Spinal cord (tissue), 10 donors: ENCODE data around the gene RAB17. TPM values are rescaled to one million over a fixed set of nuclear protein-coding genes. Genes with fewer than 3 reads are reported as not detected.

Experiments used
- DNase-seq, 6 donors: peaks; one replicate each; pipeline versions ENCODE4 v3.0.0 to v3.0.0-alpha.2; 2013 to 2015; ENCODE audit warnings: low spot score in 6 of 6, low read depth in 4 of 6
- H3K27ac ChIP-seq: one replicate; pipeline ENCODE4 v1.5.1; 2013; ENCODE audit warnings: low read depth, low read length, control low read depth
- H3K27me3 ChIP-seq: one replicate; pipeline ENCODE4 v1.6.1; 2013; ENCODE audit warnings: low read length; ENCODE audit not compliant: control insufficient read depth, insufficient read depth
- H3K36me3 ChIP-seq: one replicate; pipeline ENCODE4 v1.6.1; 2013; ENCODE audit warnings: low read length; ENCODE audit not compliant: control insufficient read depth, insufficient read depth
- H3K4me1 ChIP-seq: one replicate; pipeline ENCODE4 v1.6.1; 2013; ENCODE audit warnings: low read length; ENCODE audit not compliant: control insufficient read depth, insufficient read depth
- H3K4me3 ChIP-seq: one replicate; pipeline ENCODE4 v1.5.1; 2013; ENCODE audit warnings: low read depth, low read length, control low read depth
- H3K9me3 ChIP-seq: one replicate; pipeline ENCODE4 v1.6.1; 2013; ENCODE audit warnings: low read length; ENCODE audit not compliant: control insufficient read depth, insufficient read depth
- WGBS: methylation state at CpG from one replicate; pipeline ENCODE4 v1.1.5; 2013; ENCODE audit warnings: missing lambda C conversion rate; ENCODE audit not compliant: insufficient coverage; 5-methylcytosine and 5-hydroxymethylcytosine counted together
- polyA plus RNA-seq, 2 donors: library from polyadenylated mRNA; unstranded; fragments of 120-200 nt; gene quantifications; one replicate each; pipeline ENCODE4 v1.2.1, GENCODE V29; 2013; ENCODE audit not compliant: insufficient read length in 2 of 2
- total RNA-seq, 2 donors: library from RNA; depleted of rRNA in 1 of 2; stranded (reverse); fragments of 120-200 nt in 1 of 2; fragments of >200 nt in 1 of 2; gene quantifications; one replicate each; pipeline versions ENCODE4 v1.2.3 to v1.2.4, GENCODE V29; 2013 to 2014
- donor health status: healthy.

RAB17 gene
- total and polyA plus RNA-seq, 4 donors: 0.38 to 4.2 (median 1.9) TPM

DNA sequence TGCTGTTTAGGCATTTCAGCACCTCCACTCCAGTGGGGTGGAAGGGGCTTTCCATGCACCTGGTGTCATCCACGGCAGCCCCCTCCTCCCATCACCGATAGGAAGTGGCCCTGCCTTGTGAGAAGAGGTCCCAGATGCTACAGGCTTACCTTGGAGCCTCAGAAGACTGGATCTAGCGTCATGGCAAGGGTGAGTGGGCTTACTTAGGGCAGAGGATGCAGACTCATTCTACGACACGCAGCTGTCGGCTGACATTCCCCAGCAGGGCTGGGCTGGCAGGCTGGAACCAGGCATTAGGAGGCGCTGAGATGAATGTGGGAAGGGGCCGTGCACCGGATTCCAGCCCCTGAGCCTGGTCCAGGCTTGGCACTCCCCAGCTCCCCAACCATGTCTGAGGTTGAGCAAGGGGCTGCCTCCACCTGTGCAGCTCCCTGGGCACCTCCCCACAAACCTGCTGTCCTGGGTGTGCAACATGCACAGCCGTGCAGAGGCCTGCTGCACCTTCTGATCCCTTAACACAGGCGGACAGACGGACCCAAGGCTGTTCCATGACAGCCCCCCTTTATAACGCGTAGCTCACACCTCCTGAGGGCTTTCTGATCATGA lies 25.9 kb downstream of the RAB17 start:
- no peak overlapping the region for H3K27ac ChIP-seq
- no peaks in the 10 kb centered on the region for H3K9me3 ChIP-seq
- no peaks in the 10 kb centered on the region for H3K36me3 ChIP-seq
- H3K27me3 ChIP-seq: peaks cover 5% of the 10 kb centered on the region
- DNase-seq: no peak
- no peak overlapping the region for H3K4me3 ChIP-seq
- WGBS: 94% methylated on average over 12 of the region's 14 CpGs
- peaks cover 3% of the 10 kb centered on the region for H3K4me1 ChIP-seq

DNA sequence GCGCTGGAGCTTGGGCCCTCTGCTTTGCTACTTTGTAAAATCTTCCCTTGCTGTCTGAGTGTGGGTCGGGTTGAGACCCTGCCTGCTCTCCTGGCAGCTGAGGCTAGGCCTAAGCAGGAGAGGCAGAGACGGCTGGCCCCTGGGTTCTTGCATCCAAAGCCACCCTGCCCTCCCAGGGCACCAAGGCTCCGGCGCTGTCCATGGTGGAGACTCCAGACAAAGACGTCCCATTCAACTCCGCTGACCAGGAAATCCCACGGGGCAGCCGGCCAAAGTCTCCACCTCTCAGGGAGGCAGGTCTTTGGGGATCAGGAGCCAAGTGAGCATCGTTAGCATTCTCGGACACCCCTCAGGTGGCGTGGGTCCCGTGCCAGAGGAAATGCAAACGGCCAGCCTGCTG lies 26.7 kb downstream of the RAB17 start:
- Histone ChIP-seq H3K4me1 (peaks cover 11% of the 10 kb centered on the region), H3K27ac (no peak overlapping the region), H3K27me3 (peaks cover 5% of the 10 kb centered on the region), H3K4me3 (no peak overlapping the region), H3K9me3 (no peaks in the 10 kb centered on the region), H3K36me3 (no peaks in the 10 kb centered on the region)
- DNase-seq: peak in 1 of 6 donors; percentile 28
- WGBS: 21% methylated on average over 14 of the region's 14 CpGs

DNA sequence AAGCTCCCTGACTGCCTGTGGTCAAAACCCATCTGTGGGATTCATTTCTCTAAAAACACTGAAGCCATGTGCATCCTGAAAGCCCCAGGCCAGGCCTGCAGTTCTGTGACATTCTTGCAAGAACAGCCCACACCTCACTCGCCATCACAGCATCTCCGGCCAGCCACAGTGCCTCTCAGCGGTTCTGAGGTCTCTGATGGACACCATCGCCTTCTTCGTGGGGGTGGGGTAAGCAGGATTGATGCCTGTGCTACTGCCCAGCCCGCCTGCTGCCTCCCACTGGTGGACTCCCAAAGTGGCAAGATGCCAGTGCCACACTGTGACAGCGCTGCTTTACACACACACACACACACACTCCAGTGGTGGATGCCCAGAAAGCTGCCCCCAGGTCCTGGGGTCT lies 29.3 kb downstream of the RAB17 start:
- no peak overlapping the region for H3K4me3 ChIP-seq
- no peaks in the 10 kb centered on the region for H3K36me3 ChIP-seq
- H3K4me1 ChIP-seq: peaks cover 14% of the 10 kb centered on the region
- no peaks in the 10 kb centered on the region for H3K9me3 ChIP-seq
- WGBS: 63% methylated on average over 1 of the region's 7 CpGs
- H3K27me3 ChIP-seq: peaks cover 5% of the 10 kb centered on the region
- no peak for DNase-seq
- no peak overlapping the region for H3K27ac ChIP-seq

DNA sequence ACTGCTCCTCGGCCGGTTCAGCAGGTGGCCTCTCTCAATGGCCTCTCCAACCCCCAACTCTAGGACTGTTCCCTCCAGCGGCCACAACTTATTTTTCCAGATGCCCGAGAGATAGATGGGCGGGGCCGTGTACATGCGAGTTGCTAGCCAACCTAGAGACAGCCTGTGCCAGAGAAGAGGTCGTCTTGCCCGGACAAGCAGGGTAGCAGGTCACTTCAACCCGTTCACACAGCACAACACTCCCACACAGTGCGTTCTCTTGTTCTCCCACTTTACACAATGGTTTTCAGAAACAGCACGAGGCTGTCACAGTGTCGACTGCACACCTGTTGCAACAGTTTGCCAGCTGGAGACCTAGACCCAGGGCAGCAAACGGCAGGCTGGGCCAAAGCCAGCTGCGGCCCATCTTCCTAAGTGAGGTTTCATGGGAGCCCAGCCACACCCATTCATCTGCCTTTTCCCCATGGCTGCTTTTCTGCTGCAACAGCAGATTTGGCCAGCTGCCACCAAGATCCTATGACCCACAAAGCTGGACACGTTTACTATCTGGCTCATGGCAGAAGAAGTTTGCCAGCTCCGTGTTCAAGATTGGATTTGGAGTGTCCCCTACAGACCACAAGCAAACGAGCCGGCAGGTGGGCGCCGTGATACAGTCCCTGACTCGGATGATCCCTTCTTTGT lies 31.4 kb downstream of the RAB17 start:
- peaks cover 14% of the 10 kb centered on the region for H3K4me1 ChIP-seq
- H3K36me3 ChIP-seq: no peaks in the 10 kb centered on the region
- no peak overlapping the region for H3K4me3 ChIP-seq
- no peak overlapping the region for H3K27ac ChIP-seq
- peaks cover 1% of the 10 kb centered on the region for H3K9me3 ChIP-seq
- H3K27me3 ChIP-seq: peaks cover under 1% of the 10 kb centered on the region
- peak in 3 of 6 donors; percentile 7 to 42 (median 40) for DNase-seq
- 54% methylated on average over 22 of the region's 22 CpGs for WGBS

DNA sequence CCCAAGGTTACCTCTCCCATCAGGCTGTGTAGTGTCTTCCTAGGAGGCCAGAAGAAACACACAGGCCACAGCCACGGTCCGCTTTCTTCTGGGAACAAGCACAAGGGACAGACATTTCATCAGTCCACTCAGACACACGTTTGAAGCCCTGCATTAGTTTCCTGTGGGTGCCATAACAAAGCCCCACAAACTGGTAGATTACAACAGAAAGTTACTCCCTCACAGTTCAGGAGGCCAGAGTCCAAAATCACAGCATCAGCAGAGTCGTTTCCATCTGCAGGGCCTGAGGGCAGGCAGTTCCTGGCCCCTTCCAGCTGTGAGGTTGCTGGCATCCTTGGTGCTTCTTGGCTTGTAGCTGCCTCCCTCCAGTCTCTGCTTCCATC lies 32.9 kb downstream of the RAB17 start:
- 56% methylated on average over 4 of the region's 4 CpGs for WGBS
- H3K36me3 ChIP-seq: no peaks in the 10 kb centered on the region
- DNase-seq: no peak
- H3K4me1 ChIP-seq: peaks cover 11% of the 10 kb centered on the region
- H3K4me3 ChIP-seq: no peak overlapping the region
- H3K27ac ChIP-seq: no peak overlapping the region
- H3K9me3 ChIP-seq: peaks cover 1% of the 10 kb centered on the region
- no peaks in the 10 kb centered on the region for H3K27me3 ChIP-seq

DNA sequence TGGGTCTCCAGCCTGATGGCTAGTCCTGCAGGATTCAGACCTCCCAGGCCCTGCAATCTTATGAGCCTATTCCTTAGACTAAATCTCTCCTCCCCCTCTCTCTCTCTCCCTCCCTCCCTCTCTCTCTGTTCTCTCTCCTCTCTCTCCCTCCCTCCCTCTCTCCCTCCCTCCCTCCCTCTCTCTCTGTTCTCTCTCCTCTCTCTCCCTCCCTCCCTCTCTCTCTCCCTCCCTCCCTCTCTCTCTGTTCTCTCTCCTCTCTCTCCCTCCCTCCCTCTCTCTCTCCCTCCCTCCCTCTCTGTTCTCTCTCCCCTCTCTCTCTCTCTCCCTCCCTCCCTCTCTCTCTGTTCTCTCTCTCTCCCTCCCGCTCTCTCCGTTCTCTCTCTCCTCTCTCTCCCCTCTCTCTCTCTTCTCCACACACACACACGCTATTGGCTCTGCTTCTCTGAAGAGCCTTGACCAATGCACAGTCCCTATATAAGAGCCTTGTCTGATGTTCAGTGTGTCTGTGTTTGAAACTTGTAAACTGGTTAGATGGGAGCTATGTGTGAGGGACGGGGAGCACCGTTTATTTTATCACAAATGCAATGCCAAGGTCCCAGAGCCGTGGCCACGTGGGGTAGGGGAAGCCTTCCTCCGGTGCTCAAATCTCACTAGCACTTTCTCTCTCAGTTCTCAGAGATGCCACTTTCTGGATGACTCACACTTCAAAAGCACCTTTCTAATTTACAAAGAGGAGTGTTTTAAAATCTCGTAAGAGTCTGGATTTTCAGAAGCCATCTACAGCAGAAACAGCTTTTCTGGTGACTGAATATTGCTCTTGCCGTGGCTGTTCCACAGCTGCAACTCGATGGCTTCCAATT lies 33.5 kb downstream of the RAB17 start:
- no peak overlapping the region for H3K4me3 ChIP-seq
- H3K9me3 ChIP-seq: peaks cover 1% of the 10 kb centered on the region
- no peaks in the 10 kb centered on the region for H3K36me3 ChIP-seq
- peaks cover 11% of the 10 kb centered on the region for H3K4me1 ChIP-seq
- no peak for DNase-seq
- 63% methylated on average over 7 of the region's 11 CpGs for WGBS
- H3K27me3 ChIP-seq: no peaks in the 10 kb centered on the region
- H3K27ac ChIP-seq: no peak overlapping the region

DNA sequence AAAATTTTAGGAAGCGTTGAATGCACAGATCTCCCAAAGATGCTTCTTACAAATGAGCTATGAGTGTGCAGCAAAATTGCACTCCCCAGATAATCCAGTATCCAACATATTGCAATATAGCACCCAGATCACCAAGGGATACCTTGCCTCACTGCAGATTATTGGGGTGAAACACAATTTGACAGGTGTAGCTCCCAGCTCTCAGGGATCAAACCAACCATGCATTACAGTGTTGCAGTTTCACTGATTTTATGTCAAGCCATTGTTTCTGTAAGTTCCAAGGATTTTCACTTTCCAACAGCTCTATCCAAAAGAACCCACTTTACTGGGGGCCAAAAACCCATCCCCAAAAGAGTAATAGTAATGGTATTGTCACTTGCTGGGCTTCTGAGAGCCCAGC lies 35.0 kb downstream of the RAB17 start:
- DNase-seq: no peak
- H3K27ac ChIP-seq: no peak overlapping the region
- H3K36me3 ChIP-seq: no peaks in the 10 kb centered on the region
- H3K4me3 ChIP-seq: no peak overlapping the region
- no peaks in the 10 kb centered on the region for H3K27me3 ChIP-seq
- WGBS: no CpG with 5 or more reads among the region's 1 CpG
- peaks cover 1% of the 10 kb centered on the region for H3K9me3 ChIP-seq
- H3K4me1 ChIP-seq: peaks cover 11% of the 10 kb centered on the region

DNA sequence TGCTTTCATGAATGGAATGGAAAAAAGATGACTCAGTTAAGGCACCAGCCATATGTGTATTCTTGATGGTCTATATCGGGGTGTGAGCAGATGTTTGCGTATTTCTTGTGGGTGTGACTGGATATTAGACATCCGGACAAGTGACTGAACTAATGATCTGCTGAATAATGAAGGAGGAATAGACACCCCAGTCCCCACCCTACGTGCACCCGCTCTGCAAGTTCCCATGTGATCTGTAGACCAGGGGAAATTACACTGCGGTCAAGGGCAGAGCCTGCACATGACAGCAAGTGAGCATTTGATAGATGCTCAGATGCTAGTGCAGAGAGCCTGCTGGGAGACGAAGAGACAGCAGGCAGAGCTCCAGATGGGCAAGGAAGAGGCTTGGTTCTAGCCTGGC lies 36.6 kb downstream of the RAB17 start:
- Histone ChIP-seq H3K27ac (no peak overlapping the region), H3K27me3 (no peaks in the 10 kb centered on the region), H3K36me3 (no peaks in the 10 kb centered on the region), H3K4me3 (no peak overlapping the region), H3K4me1 (peaks cover 7% of the 10 kb centered on the region), H3K9me3 (peaks cover 1% of the 10 kb centered on the region)
- no peak for DNase-seq
- WGBS: 85% methylated on average over 5 of the region's 7 CpGs

DNA sequence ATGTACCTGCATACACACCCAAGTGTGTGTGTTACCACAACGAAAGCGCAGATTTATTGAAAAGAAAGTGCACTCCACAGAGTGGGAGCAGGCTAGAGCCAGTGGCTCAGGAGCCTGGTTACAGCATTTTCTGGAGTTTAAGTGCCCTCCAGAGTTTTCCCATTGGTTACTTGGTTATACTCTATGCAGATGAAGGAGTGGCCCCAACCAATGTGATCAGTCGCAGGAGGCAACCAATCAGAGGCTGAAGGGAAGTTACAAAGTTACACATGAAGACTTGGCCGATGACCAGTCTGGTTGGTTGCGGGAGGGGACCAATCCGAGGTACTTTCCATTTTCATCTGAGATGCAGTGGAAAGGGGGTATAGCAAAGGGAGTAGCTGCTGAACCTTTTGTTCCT lies 37.6 kb downstream of the RAB17 start:
- DNase-seq: no peak

More for the DNA sequence above, 37.6 kb downstream of the RAB17 start:
- Histone ChIP-seq H3K27me3 (peaks cover 2% of the 10 kb centered on the region), H3K4me3 (no peak overlapping the region), H3K27ac (no peak overlapping the region), H3K4me1 (peaks cover 6% of the 10 kb centered on the region), H3K36me3 (no peaks in the 10 kb centered on the region), H3K9me3 (peaks cover 1% of the 10 kb centered on the region)
- WGBS: 90% methylated on average over 5 of the region's 6 CpGs
